HepG2 (cell line): ENCODE data around the gene SLC9A1. TPM values are rescaled to one million over a fixed set of nuclear protein-coding genes. Genes with fewer than 3 reads are reported as not detected.

ENCODE experiments used
- ATAC-seq: fragments of 200-7000 bp; cut with Tn5 transposase; 3 replicates; pipeline ENCODE4 v1.9.1; 2020; ENCODE audit warnings: mild to moderate bottlenecking, moderate library complexity
- BruUV-seq: library from RNA; stranded (reverse); fragments of 400-500 nt; replicated peaks from 2 replicates; lab custom pipeline; 2021; lab: Mats Ljungman, UMichigan
- CTCF ChIA-PET: fragments of 300-600 bp; formaldehyde crosslinking; extraction: SDS; loops from one replicate; lab custom pipeline; 2021; ENCODE audit warnings: low total read pairs, inconsistent platforms, low intra/inter-chr PET ratio; lab: Yijun Ruan, JAX
- POLR2A ChIA-PET: fragments of 350-600 bp; sonication (Branson Sonifier 250); formaldehyde crosslinking; loops from one replicate; lab custom pipeline; 2020; ENCODE audit warnings: antibody characterized with exemption, inconsistent platforms; lab: Yijun Ruan, JAX
- DNase-seq: peaks from one replicate; pipeline ENCODE4 v3.0.0-alpha.2; 2015; ENCODE audit warnings: low spot score
- FAIRE-seq: peaks from 3 replicates; lab custom pipeline; 2011; peaks lifted over from hg19 to GRCh38; lab: Jason Lieb, UNC
- H2AFZ ChIP-seq: one replicate; pipeline ENCODE4 v1.6.1; 2011; ENCODE audit warnings: low read length, inconsistent platforms
- H3K27ac ChIP-seq: fragments of 300-600 bp; 3 replicates; pipeline ENCODE4 v1.8.0; 2011; ENCODE audit warnings: mixed run types, mild to moderate bottlenecking, mixed read lengths, low read length, inconsistent platforms; ENCODE audit not compliant: insufficient read depth; ENCODE audit errors: extremely low read length
- H3K27me3 ChIP-seq, 2 experiments: fragments of 200-600 bp in 1 of 2; 2 replicates in 1 of 2; 3 replicates in 1 of 2; pipeline versions ENCODE4 v1.6.0 to v1.8.0; 2011; ENCODE audit warnings: low read length in 2 of 2, mild to moderate bottlenecking in 2 of 2, moderate library complexity in 2 of 2, inconsistent platforms in 1 of 2; ENCODE audit not compliant: insufficient read depth in 2 of 2, control insufficient read depth in 1 of 2
- H3K36me3 ChIP-seq, 2 experiments: fragments of 200-600 bp in 1 of 2; replicated peaks in 1 of 2; 2 replicates in 1 of 2; 3 replicates in 1 of 2; pipeline versions ENCODE4 v1.5.1 to v1.8.0; 2011; ENCODE audit warnings: low read length in 2 of 2, inconsistent platforms in 1 of 2; ENCODE audit not compliant: insufficient read depth in 2 of 2, control insufficient read depth in 1 of 2
- H3K4me1 ChIP-seq: 2 replicates; pipeline ENCODE4 v1.5.1; 2012; ENCODE audit warnings: low read length, inconsistent platforms; ENCODE audit not compliant: insufficient read depth
- H3K4me2 ChIP-seq: 2 replicates; pipeline ENCODE4 v1.6.0; 2011; ENCODE audit warnings: low read depth, low read length, inconsistent platforms
- H3K4me3 ChIP-seq, 3 experiments: fragments of 200-600 bp in 1 of 3; sonication (generic), shearing (Covaris generic) in 1 of 3; replicated peaks in 1 of 3; 2 replicates each; pipeline ENCODE4 v1.5.1; 2011 to 2016; ENCODE audit warnings: low read length in 3 of 3, inconsistent platforms in 2 of 3, low read depth in 2 of 3, mild to moderate bottlenecking in 2 of 3, control low read depth in 1 of 3, mixed read lengths in 1 of 3; ENCODE audit not compliant: insufficient read depth in 1 of 3
- H3K79me2 ChIP-seq: one replicate; pipeline ENCODE4 v1.6.1; 2011; ENCODE audit warnings: low read length, inconsistent platforms; ENCODE audit not compliant: insufficient read depth
- H3K9ac ChIP-seq: 2 replicates; pipeline ENCODE4 v1.6.0; 2011; ENCODE audit warnings: mild to moderate bottlenecking, low read depth, low read length, inconsistent platforms; ENCODE audit not compliant: insufficient read depth
- H3K9me3 ChIP-seq: 2 replicates; pipeline ENCODE4 v1.5.1; 2012; ENCODE audit warnings: mild to moderate bottlenecking, low read length
- H4K20me1 ChIP-seq: 2 replicates; pipeline ENCODE4 v1.6.0; 2011; ENCODE audit warnings: inconsistent platforms, mild to moderate bottlenecking, low read length, moderate library complexity; ENCODE audit not compliant: insufficient read depth
- CREB1 ChIP-seq, 2 experiments: fragments of 450-650 bp in 1 of 2; IDR thresholded peaks; 2 replicates each; pipeline ENCODE4 v1.6.1; 2016 to 2017; ENCODE audit warnings: control low read depth in 1 of 2, mild to moderate bottlenecking in 1 of 2, missing compliant biosample characterization in 1 of 2, missing genetic modification characterization in 1 of 2
- CREM ChIP-seq, 2 experiments: sonication (generic) in 1 of 2; formaldehyde crosslinking in 1 of 2; IDR thresholded peaks; 2 replicates each; pipeline versions ENCODE4 v1.4.0 to v1.6.1; 2016 to 2020; ENCODE audit warnings: antibody characterized with exemption in 1 of 2, mild to moderate bottlenecking in 1 of 2, missing genetic modification reagents in 1 of 2
- FOSL2 ChIP-seq: sonication (generic); formaldehyde crosslinking; IDR thresholded peaks from 2 replicates; pipeline ENCODE4 v1.4.0; 2020; ENCODE audit warnings: missing genetic modification reagents
- GATAD2A ChIP-seq: IDR thresholded peaks from 2 replicates; pipeline ENCODE4 v1.6.1; 2016
- HDAC6 ChIP-seq: fragments of 200-600 bp; sonication (generic); IDR thresholded peaks from 2 replicates; pipeline ENCODE4 v1.7.0; 2017; ENCODE audit warnings: mild to moderate bottlenecking, antibody characterized with exemption, low read length, low read depth
- NFKB2 ChIP-seq: sonication (generic); formaldehyde crosslinking; IDR thresholded peaks from 2 replicates; pipeline ENCODE4 v1.4.0; 2020; ENCODE audit warnings: missing genetic modification reagents, borderline replicate concordance
- PITX1 ChIP-seq: sonication (generic); formaldehyde crosslinking; IDR thresholded peaks from 2 replicates; pipeline ENCODE4 v1.5.1; 2020; ENCODE audit warnings: mild to moderate bottlenecking, missing genetic modification reagents
- RFX3 ChIP-seq: IDR thresholded peaks from 2 replicates; pipeline ENCODE4 v1.6.1; 2016; ENCODE audit warnings: missing biosample characterization, missing genetic modification reagents
- TBX2 ChIP-seq: sonication (generic); formaldehyde crosslinking; IDR thresholded peaks from 2 replicates; pipeline ENCODE4 v1.5.0; 2020; ENCODE audit warnings: missing genetic modification reagents, mild to moderate bottlenecking, borderline replicate concordance
- TCF7 ChIP-seq: sonication (generic); IDR thresholded peaks from 2 replicates; pipeline ENCODE4 v1.6.1; 2016; ENCODE audit warnings: antibody characterized with exemption, low read depth
- ZNF263 ChIP-seq: sonication (generic); formaldehyde crosslinking; IDR thresholded peaks from 2 replicates; pipeline ENCODE4 v1.4.0; 2020; ENCODE audit warnings: missing genetic modification reagents
- ZNF282 ChIP-seq: fragments of 450-650 bp; IDR thresholded peaks from 2 replicates; pipeline ENCODE4 v1.6.1; 2018; ENCODE audit not compliant: partially characterized antibody
- ZNF331 ChIP-seq: sonication (generic); formaldehyde crosslinking; IDR thresholded peaks from 2 replicates; pipeline ENCODE4 v1.4.0; 2020; ENCODE audit warnings: missing genetic modification reagents
- ZNF501 ChIP-seq: sonication (generic); formaldehyde crosslinking; IDR thresholded peaks from 2 replicates; pipeline ENCODE4 v1.5.1; 2020; ENCODE audit warnings: mild to moderate bottlenecking, moderate library complexity, missing genetic modification reagents
- ZNF550 ChIP-seq: sonication (generic); formaldehyde crosslinking; IDR thresholded peaks from 2 replicates; pipeline ENCODE4 v1.4.0; 2020; ENCODE audit warnings: mild to moderate bottlenecking, missing genetic modification reagents, borderline replicate concordance
- WGBS: methylation state at CpG from one replicate; pipeline ENCODE4 v1.1.6; 2017; ENCODE audit warnings: low lambda C conversion rate; 5-methylcytosine and 5-hydroxymethylcytosine counted together
- in situ Hi-C: cut with HindIII; loops from 2 replicates; pipeline ENCODE4 v1.10.0; 2017; ENCODE audit warnings: low pct_unique_long_range_greater_than_20kb; ENCODE audit not compliant: extremely low pct_ligation_motif_present
- intact Hi-C: fragments of 100-400 bp; cut with micrococcal nuclease; formaldehyde crosslinking; loops from one replicate; pipeline ENCODE4 v1.10.0; 2022; ENCODE audit not compliant: unreplicated experiment
- polyA plus RNA-seq, 8 experiments: library from polyadenylated mRNA; depleted of rRNA in 3 of 8; stranded (reverse) in 7 of 8; unstranded in 1 of 8; fragments of >200 nt; fragmentation: Illumina TruSeq in 4 of 8; extraction: Trizol in 4 of 8; gene quantifications; 2 replicates each; pipeline versions ENCODE4 v1.2.1 to v1.2.3, GENCODE V29; 2011 to 2016; ENCODE audit warnings: low read depth in 4 of 8, missing spikeins in 1 of 8, mixed read lengths in 1 of 8; ENCODE audit not compliant: insufficient read depth in 1 of 8
- total RNA-seq, 5 experiments: library from RNA; depleted of rRNA; stranded (reverse); fragments of >200 nt; fragmentation: Illumina TruSeq; extraction: Trizol; gene quantifications; 2 replicates each; pipeline ENCODE4 v1.2.3, GENCODE V29; 2016; ENCODE audit warnings: low read depth in 1 of 5
- TF ChIP-seq, protein P1 (sequence below): IDR thresholded peaks from 2 replicates; pipeline ENCODE4 v1.6.1; 2012; ENCODE audit warnings: inconsistent platforms
- TF ChIP-seq, protein P2 (sequence below): sonication (generic); formaldehyde crosslinking; IDR thresholded peaks from 2 replicates; pipeline ENCODE4 v1.4.0; 2020; ENCODE audit warnings: missing genetic modification reagents, borderline replicate concordance

Gene SLC9A1
- total and polyA plus RNA-seq, 2 of the 13 experiments (the other 11 are each of a cell fraction or from before 2014, with no cell fraction given): 1.4 to 2.9 TPM

DNA sequence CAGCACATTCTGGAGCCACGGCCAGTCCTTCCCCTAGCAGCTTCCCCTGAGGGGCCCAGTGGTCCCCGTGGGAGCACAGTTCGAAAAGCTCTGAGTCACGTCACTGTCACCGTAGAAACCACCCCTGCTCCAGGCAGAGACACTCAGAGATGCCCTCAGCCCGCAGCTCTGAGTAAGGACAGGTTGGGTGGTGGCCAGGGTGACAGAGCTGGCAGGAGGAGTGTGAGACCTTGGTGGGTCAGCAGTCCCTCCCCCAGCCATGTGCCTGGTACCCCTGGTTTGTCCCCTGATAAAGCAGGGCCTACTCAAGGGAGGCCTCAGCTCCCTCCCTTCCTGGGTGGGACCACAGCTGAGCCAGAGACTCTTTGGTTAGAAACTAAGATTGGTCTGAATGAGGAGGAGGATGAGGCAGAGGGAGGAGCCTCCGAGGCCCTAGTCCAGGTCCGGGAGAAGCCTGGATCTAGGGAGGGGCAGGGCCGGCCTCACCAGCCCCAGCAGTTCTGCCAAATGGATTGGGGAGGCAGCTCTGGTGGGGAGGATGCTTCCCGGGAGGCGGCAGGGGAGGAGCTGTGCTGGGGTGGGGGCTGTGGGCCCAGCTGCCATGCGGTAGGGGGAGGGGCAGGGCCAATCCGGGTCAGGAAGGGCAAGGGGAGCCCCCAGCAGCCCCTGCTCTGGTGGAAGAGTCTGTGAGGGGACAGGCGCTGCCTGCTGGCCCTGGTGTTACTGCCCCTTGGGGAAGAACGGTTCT is 55.2 kb downstream of the SLC9A1 start:
- BruUV-seq: no TSS peak
- no peak overlapping the region for H3K27ac ChIP-seq
- H3K4me1 ChIP-seq: peaks cover 29% of the 10 kb centered on the region
- ATAC-seq (peak; percentile 57), DNase-seq (peak; percentile 55), FAIRE-seq (no peak)
- in situ Hi-C loops: loop anchor here (5.0 kb wide), 3 partner anchors 52 to 183 kb away; no protein-coding TSS in a partner anchor
- no peaks in the 10 kb centered on the region for H4K20me1 ChIP-seq
- peak overlapping the region in 2 of 3 experiments; percentile 13 to 43; a peak in 3 of 6 replicates for H3K4me3 ChIP-seq
- no peaks in the 10 kb centered on the region for H3K79me2 ChIP-seq
- intact Hi-C loops: loop anchor here (5.0 to 10.0 kb wide), 2 partner anchors 98 to 135 kb away; partner anchors contain the start of gene KDF1
- ChIA-PET POLR2A (interaction anchor here (1.1 to 1.6 kb wide), 3 partner anchors 38 to 55 kb away, joined by 3 to 4 read pairs (median 4); partner anchors contain the start of gene SLC9A1), CTCF (interaction anchor here (1.5 kb wide), 1 partner anchor 55 kb away, joined by 4 read pairs; no protein-coding TSS in a partner anchor)
- 9% methylated on average over 5 of the region's 15 CpGs for WGBS
- H3K36me3 ChIP-seq: no peaks in the 10 kb centered on the region
- peaks cover 0 to 8% of the 10 kb centered on the region in 2 experiments; a peak in 2 of 5 replicates for H3K27me3 ChIP-seq
- no peak overlapping the region for H3K9ac ChIP-seq
- peak overlapping the region; percentile 64 for H3K4me2 ChIP-seq
- no peaks in the 10 kb centered on the region for H3K9me3 ChIP-seq
- H2AFZ ChIP-seq: no peak overlapping the region
- TF ChIP-seq TCF7: peak; percentile 29; the same call in 1 of the 2 replicates
- TF ChIP-seq FOSL2 (CRISPR knock-in tag): peak; percentile 75
- TF ChIP-seq TBX2 (CRISPR knock-in tag): 0 out of 2 replicates have a peak, but pooled peaks have one; percentile 8
- TF ChIP-seq GATAD2A (CRISPR knock-in tag): peak; percentile 25; the same call in 1 of the 2 replicates
- TF ChIP-seq ZNF550 (CRISPR knock-in tag): 0 out of 2 replicates have a peak, but pooled peaks have one; percentile 57
- TF ChIP-seq, protein P1, sequence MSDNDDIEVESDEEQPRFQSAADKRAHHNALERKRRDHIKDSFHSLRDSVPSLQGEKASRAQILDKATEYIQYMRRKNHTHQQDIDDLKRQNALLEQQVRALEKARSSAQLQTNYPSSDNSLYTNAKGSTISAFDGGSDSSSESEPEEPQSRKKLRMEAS: peak; percentile 32; the same call in 1 of the 2 replicates
- TF ChIP-seq RFX3 (CRISPR knock-in tag): no peak
- no peak for TF ChIP-seq PITX1 (CRISPR knock-in tag)
- peak; percentile 89 for TF ChIP-seq ZNF263 (CRISPR knock-in tag)
- no peak for TF ChIP-seq ZNF331 (CRISPR knock-in tag)
- no peak for TF ChIP-seq ZNF282
- 0 out of 2 replicates have a peak, but pooled peaks have one; percentile 9 for TF ChIP-seq NFKB2 (CRISPR knock-in tag)
- TF ChIP-seq ZNF501: peak; percentile 42; the same call in 1 of the 2 replicates
- 0 out of 2 replicates have a peak, but pooled peaks have one; percentile 9 for TF ChIP-seq CREB1 (IDR thresholded peaks at IDR 0.05)
- TF ChIP-seq CREB1 (CRISPR knock-in tag; IDR thresholded peaks at IDR 0.05): peak; percentile 61; the same call in 1 of the 2 replicates
- TF ChIP-seq CREM (IDR thresholded peaks at IDR 0.05): peak; percentile 53; the same call in 1 of the 2 replicates
- no peak for TF ChIP-seq CREM (CRISPR knock-in tag; IDR thresholded peaks at IDR 0.05)
- TF ChIP-seq HDAC6: no peak
- TF ChIP-seq, protein P2, sequence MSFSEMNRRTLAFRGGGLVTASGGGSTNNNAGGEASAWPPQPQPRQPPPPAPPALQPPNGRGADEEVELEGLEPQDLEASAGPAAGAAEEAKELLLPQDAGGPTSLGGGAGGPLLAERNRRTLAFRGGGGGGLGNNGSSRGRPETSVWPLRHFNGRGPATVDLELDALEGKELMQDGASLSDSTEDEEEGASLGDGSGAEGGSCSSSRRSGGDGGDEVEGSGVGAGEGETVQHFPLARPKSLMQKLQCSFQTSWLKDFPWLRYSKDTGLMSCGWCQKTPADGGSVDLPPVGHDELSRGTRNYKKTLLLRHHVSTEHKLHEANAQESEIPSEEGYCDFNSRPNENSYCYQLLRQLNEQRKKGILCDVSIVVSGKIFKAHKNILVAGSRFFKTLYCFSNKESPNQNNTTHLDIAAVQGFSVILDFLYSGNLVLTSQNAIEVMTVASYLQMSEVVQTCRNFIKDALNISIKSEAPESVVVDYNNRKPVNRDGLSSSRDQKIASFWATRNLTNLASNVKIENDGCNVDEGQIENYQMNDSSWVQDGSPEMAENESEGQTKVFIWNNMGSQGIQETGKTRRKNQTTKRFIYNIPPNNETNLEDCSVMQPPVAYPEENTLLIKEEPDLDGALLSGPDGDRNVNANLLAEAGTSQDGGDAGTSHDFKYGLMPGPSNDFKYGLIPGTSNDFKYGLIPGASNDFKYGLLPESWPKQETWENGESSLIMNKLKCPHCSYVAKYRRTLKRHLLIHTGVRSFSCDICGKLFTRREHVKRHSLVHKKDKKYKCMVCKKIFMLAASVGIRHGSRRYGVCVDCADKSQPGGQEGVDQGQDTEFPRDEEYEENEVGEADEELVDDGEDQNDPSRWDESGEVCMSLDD (CRISPR knock-in tag): no peak
